GM19397 (cell line): ENCODE measurements around the gene SUPV3L1.
A peak's percentile ranks its signal among the peaks of the same experiment; 100 is the strongest.

Experiments used
- ATAC-seq: cut with Tn5 transposase; IDR thresholded peaks from one replicate; pipeline ENCODE4 v1.9.1; 2021; ENCODE audit warnings: mild to moderate bottlenecking, moderate library complexity; ENCODE audit not compliant: unreplicated experiment

The SUPV3L1 gene

GRCh38 chr10:69201045-69201444 is 21.0 kb downstream of the SUPV3L1 start:
- ATAC-seq, result no peak

DNA sequence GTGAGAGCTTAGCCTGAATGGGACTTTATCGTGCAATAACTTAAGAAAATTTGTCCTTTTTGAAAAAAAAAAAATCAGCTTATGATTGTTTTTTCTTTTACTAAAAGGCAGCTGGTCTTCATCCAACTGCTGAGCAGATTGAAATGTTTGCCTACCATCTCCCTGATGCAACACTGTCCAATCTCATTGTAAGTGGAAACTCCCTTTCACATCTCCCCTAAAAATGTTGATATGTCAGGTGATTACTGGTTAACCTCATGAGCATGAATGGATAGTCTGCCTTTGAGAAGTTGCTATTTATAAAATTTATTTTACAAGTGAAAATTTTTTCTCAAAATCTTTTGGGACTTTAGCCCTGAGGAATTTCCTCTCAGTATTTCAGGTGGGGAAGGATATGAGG is 22.3 kb downstream of the SUPV3L1 start:
- ATAC-seq, result no peak

- no peak for ATAC-seq
Measured at GRCh38 chr10:69208761-69209160, 28.7 kb downstream of the SUPV3L1 start.

- ATAC-seq, result no peak
Measured at GRCh38 chr10:69209787-69210484, 29.9 kb downstream of the SUPV3L1 start.

GRCh38 chr10:69211104-69211503 is 31.1 kb downstream of the SUPV3L1 start:
- no peak for ATAC-seq

DNA sequence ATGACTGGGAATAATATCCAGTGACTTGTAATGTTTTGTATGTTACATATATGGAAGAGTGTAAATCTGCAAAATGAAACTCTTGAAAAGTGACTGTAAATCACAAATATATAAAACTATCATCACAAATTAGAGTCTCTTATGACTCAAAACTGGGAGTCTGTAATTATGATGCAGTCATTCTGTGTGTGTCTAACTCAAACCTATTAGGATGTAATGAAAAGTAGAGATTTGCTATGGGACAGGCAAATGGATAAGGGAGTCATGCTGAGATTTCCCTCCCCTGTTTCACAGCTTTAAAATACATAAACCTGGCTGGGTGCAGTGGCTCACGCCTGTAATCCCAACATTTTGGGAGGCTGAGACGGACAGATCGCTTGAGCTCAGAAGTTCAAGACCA is 31.5 kb downstream of the SUPV3L1 start:
- ATAC-seq, result no peak

DNA sequence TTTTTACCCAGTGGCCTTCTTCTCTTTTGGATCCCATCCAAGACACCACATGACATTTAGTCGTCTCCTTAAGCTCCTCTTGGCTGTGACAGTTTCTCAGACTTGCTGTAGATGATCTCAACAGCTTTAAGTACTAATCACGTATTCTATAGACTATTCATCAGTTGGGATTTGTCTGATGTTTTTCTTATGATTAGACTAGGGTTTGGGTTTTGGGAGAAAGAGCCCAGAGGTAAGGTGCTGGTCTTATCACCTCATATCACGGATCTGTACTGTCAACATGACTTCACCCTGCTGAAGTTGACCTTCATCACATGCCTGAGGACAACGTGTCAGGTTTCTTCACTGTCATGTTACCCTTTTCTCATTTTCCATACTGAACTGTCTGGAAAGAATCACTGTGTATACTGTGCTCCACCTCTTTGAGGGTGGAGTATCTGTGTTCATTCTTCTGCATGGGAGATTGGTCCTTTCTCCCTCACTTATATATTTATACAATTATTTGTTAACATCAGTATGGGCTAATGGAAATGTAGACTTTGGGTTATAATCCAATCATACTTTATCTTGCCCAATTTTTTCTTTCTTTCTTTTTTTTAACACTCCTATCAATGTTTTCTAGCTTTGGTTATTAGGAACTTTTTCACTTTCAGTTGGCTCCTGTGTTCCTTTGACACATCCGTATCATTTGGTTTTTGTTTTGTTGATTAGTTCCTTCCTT is 33.7 kb downstream of the SUPV3L1 start:
- no peak for ATAC-seq

- ATAC-seq, result no peak
Measured at GRCh38 chr10:69214666-69215131, 34.7 kb downstream of the SUPV3L1 start.

DNA sequence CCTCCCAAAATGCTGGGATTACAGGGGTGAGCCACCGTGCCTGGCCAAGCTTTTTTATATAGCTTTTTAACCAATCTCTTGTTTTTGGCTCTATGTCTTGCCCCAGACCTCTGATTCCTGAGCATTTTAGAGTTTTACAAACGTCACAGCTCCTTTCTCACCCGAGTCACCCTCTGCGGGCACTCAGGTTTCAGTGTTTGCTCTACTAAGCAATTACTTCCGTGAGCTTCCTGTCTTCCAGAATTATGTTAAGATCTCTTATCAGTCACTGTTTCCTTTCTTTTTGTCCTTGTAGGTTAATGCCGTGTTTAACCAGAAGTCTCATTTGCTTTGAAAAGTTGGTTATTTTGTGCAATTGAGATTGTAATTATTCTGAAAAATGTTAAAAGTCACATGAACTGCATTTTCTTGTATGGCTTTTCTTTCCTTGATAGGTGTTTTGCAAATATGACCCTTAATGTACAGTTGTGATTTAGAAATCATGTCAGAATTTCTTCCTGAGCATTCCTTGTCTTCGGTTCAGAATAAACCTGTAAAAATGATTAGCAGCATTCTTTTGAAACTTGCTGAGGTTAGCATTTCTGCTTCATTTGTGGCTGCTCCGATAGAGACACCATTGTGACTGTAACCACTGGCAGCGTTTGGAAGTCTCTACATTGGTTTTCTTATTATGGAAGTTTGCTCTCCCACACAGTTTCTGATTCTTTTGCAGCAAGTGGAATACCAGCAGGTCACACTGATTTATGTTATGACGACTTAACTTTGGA is 35.6 kb downstream of the SUPV3L1 start:
- no peak for ATAC-seq

- no peak for ATAC-seq
Measured at GRCh38 chr10:69216577-69217118, 36.6 kb downstream of the SUPV3L1 start.

DNA sequence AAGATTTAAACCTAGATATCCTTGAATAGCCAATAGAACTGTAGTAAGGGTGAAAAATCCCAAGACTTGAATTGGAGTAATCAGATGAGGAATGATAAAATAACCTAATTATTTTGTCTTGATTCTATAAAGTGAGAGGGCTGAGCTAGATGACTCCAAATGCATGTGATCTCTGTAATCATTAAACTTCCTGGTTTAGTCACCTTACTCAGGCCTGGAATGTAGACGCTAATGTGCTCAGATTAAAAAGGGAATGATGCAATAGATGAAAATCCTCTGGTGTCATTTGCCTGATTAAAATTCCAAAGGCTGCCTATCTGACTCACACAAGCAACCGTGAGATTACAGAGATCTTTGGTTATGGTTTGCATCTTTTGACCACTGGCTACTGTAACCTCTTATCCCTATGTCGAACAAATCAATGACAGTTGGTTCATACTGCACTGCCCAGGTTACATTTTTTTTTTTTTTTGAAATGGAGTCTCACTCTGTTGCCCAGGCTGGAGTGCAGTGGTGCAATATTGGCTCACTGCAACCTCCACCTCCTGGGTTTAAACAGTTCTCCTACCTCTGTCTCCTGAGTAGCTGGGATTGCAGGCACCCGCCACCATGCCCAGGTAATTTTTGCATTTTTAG is 37.2 kb downstream of the SUPV3L1 start:
- no peak for ATAC-seq

- no peak for ATAC-seq
Measured at GRCh38 chr10:69218831-69219230, 38.8 kb downstream of the SUPV3L1 start.

GRCh38 chr10:69220041-69220451 is 40.0 kb downstream of the SUPV3L1 start, which contains the start of gene HKDC1:
HKDC1 (plus strand) TSS chr10:69220332; CDS start chr10:69220436, 104 bp downstream.
- ATAC-seq, result no peak

GRCh38 chr10:69220507-69220906 is 40.5 kb downstream of the SUPV3L1 start:
- ATAC-seq, result no peak

GRCh38 chr10:69222157-69223027 is 42.4 kb downstream of the SUPV3L1 start:
- peak; percentile 95 for ATAC-seq

DNA sequence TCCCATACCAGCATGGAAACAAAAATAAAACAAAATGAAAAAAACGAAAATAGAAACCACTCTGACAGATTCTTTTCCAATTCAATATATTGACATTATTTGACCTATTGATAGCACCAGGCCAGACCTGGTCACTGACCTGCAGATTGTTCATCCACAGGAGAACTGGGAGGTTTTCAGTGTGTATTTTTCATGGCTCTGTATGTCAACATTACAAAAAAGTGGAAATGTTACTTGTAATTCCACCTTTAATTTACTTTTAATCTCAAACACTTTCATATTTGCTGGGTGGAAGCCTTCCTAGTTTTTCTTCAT is 43.0 kb downstream of the SUPV3L1 start:
- ATAC-seq, result peak; percentile 9

GRCh38 chr10:69224862-69225657 is 45.0 kb downstream of the SUPV3L1 start:
- ATAC-seq, result no peak

GRCh38 chr10:69225681-69226080 is 45.6 kb downstream of the SUPV3L1 start:
- no peak for ATAC-seq

GRCh38 chr10:69226919-69227450 is 47.0 kb downstream of the SUPV3L1 start:
- no peak for ATAC-seq
